A673 (cell line): ENCODE results near the gene ZDHHC16.

Experiments
- CTCF ChIP-seq: fragments of 300-800, 200-600 bp; sonication (generic); conservative IDR thresholded peaks from 2 replicates; pipeline ENCODE4 v1.5.1; 2017; ENCODE audit warnings: low read depth, mild to moderate bottlenecking, antibody characterized with exemption, low read length, moderate library complexity, mixed read lengths
- EZH2 ChIP-seq: fragments of 200-600 bp; sonication (generic); IDR thresholded peaks from 2 replicates; pipeline ENCODE4 v1.6.1; 2017; ENCODE audit warnings: borderline replicate concordance, low read depth, mild to moderate bottlenecking, mixed read lengths, antibody characterized with exemption, low read length; ENCODE audit not compliant: poor library complexity, severe bottlenecking

- TF ChIP-seq CTCF (no peak), EZH2 (no peak)
Measured at GRCh38 chr10:97451605-97452004, 5.6 kb downstream of the ZDHHC16 start.
